ENCODE measurements around the gene SUPT5H.

GRCh38 chr19:39465956-39466747 is 20.8 kb downstream of the SUPT5H start:
- TF ChIP-seq CTCF (conservative IDR thresholded peaks at IDR 0.05; ENCODE audit: low read depth, low read length), result no peak
- no peak for TF ChIP-seq EZH2 (IDR thresholded peaks at IDR 0.05; ENCODE audit: low read length, unreplicated experiment)
- TF ChIP-seq EZH2phosphoT487 (IDR thresholded peaks at IDR 0.05; ENCODE audit: borderline replicate concordance, low read length), result no peak
